ENCODE measurements around the gene MGAT5B.

DNA sequence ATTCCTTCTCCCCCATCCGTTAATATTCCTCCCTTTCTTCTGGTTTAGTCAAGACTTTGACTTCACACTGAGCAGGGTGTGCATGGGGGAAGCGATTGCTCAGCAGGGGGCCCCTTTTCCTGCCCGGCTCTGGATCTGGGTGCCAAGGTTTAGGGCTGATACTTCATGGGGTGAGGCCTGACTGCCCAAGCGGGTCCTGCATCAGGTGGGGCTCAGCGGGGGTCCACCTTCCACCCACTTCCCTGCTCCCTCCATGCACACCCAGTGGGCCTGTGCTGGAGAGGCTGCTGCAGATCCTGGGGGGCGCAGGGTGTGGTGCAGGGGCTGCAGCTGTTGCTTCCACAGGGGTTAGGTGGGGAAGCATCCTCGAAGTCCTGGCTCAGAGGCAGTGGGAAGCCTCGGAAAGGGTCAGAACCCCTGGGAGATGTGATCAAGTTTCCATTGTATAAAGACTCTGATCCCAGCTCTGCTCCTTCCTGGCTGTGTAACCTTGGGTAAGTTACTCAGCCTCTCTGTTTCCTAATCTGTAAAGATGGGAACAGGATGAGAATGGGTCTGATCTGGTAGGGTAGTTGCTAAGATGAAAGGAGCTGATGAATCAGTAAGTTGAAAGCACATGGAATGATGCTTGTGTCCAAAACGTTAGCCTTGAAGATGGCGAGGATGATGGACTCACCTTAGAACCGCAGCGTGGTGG, 53.3 kb downstream of the MGAT5B start:
- TF ChIP-seq POLR2A (IDR thresholded peaks at IDR 0.05; ENCODE audit: low read depth, low read length) (no peak), POLR2AphosphoS5 (IDR thresholded peaks at IDR 0.05; ENCODE audit: low read depth, low read length) (no peak), POU2F2 (IDR thresholded peaks at IDR 0.05; ENCODE audit: low read depth, low read length) (no peak), TAF1 (IDR thresholded peaks at IDR 0.05; ENCODE audit: low read depth, low read length) (no peak)

Data from GM12891 (cell line).